ENCODE data around the gene SH3BP2. TPM values are rescaled to one million over a fixed set of nuclear protein-coding genes. Genes with fewer than 3 reads are reported as not detected.
A peak's percentile ranks its signal among the peaks of the same experiment; 100 is the strongest.

The SH3BP2 gene
- total RNA-seq, 2 experiments from 2014 or later, result 10.9 to 31.6 TPM

GRCh38 chr4:2836391-2836859 lies 43.5 kb downstream of the SH3BP2 start:
- Histone ChIP-seq H3K4me1 (ENCODE audit: insufficient read depth, low read length, poor library complexity, severe bottlenecking) (peaks cover 59% of the 10 kb centered on the region), H3K9me3 (ENCODE audit: low read length) (no peaks in the 10 kb centered on the region), H3K79me2 (ENCODE audit: insufficient read depth, low read depth, low read length) (no peaks in the 10 kb centered on the region), H2AFZ (ENCODE audit: low read length) (no peak overlapping the region), H3K4me2 (ENCODE audit: low read length) (no peak overlapping the region), H4K20me1 (ENCODE audit: insufficient read depth, low read length) (no peaks in the 10 kb centered on the region; the same call in 1 of the 2 replicates), H3K36me3 (ENCODE audit: insufficient read depth, low read length) (no peaks in the 10 kb centered on the region), H3K9me2 (ENCODE audit: insufficient read depth, low read length) (no peaks in the 10 kb centered on the region), H3K4me3 (ENCODE audit: low read depth, low read length, poor library complexity, severe bottlenecking) (no peak overlapping the region), H3K27ac (ENCODE audit: low read depth, low read length, poor library complexity, severe bottlenecking) (no peak overlapping the region)
- no peak for DNase-seq (ENCODE audit: low spot score)
- BruUV-seq (replicated peaks), result no TSS peak
- intact Hi-C loops (cut with micrococcal nuclease; ENCODE audit: unreplicated experiment), result loop anchor here (5.0 kb wide), 1 partner anchor 96 kb away; no protein-coding TSS in a partner anchor
- ChIA-PET CTCF (ENCODE audit: unreplicated experiment) (no interaction called here), POLR2A (no interaction called here)
- TF ChIP-seq CTCF (conservative IDR thresholded peaks at IDR 0.05; ENCODE audit: low read length), result no peak
- no peak for TF ChIP-seq EZH2phosphoT487 (IDR thresholded peaks at IDR 0.05; ENCODE audit: borderline replicate concordance, low read depth, low read length)

GRCh38 chr4:2837110-2837903 lies 44.4 kb downstream of the SH3BP2 start:
- POLR2A ChIA-PET, result interaction anchor here (2.6 kb wide), 1 partner anchor 51 kb away, joined by 13 read pairs; no protein-coding TSS in a partner anchor
- CTCF ChIA-PET (ENCODE audit: unreplicated experiment), result no interaction called here
- no peak for DNase-seq (ENCODE audit: low spot score)
- Histone ChIP-seq H3K27ac (ENCODE audit: low read depth, low read length, poor library complexity, severe bottlenecking) (peak overlapping the region; percentile 70), H3K4me1 (ENCODE audit: insufficient read depth, low read length, poor library complexity, severe bottlenecking) (peaks cover 56% of the 10 kb centered on the region), H3K79me2 (ENCODE audit: insufficient read depth, low read depth, low read length) (no peaks in the 10 kb centered on the region), H3K4me2 (ENCODE audit: low read length) (peak overlapping the region; percentile 81), H3K9me2 (ENCODE audit: insufficient read depth, low read length) (no peaks in the 10 kb centered on the region), H3K9me3 (ENCODE audit: low read length) (no peaks in the 10 kb centered on the region), H3K4me3 (ENCODE audit: low read depth, low read length, poor library complexity, severe bottlenecking) (peak overlapping the region; percentile 56), H2AFZ (ENCODE audit: low read length) (peak overlapping the region; percentile 87), H3K36me3 (ENCODE audit: insufficient read depth, low read length) (no peaks in the 10 kb centered on the region), H4K20me1 (ENCODE audit: insufficient read depth, low read length) (no peaks in the 10 kb centered on the region; the same call in 1 of the 2 replicates)
- no TSS peak for BruUV-seq (replicated peaks)
- no peak for TF ChIP-seq EZH2phosphoT487 (IDR thresholded peaks at IDR 0.05; ENCODE audit: borderline replicate concordance, low read depth, low read length)
- no peak for TF ChIP-seq CTCF (conservative IDR thresholded peaks at IDR 0.05; ENCODE audit: low read length)
- intact Hi-C loops (cut with micrococcal nuclease; ENCODE audit: unreplicated experiment), result loop anchor here (5.0 kb wide), 1 partner anchor 95 kb away; no protein-coding TSS in a partner anchor

Data from OCI-LY7 (cell line).